ENCODE results near the gene ATP8B3. TPM values are rescaled to one million over a fixed set of nuclear protein-coding genes. Genes with fewer than 3 reads are reported as not detected.
A peak's percentile ranks its signal among the peaks of the same experiment; 100 is the strongest.

Gene ATP8B3
- total RNA-seq, 1 donor from 2014 or later, result 3.0 TPM

GRCh38 chr19:1774989-1775772 is 36.9 kb downstream of the ATP8B3 start:
- H3K27ac Mint-ChIP-seq (ENCODE audit: unreplicated experiment), result no peak overlapping the region
- no peaks in the 10 kb centered on the region for H3K79me2 ChIP-seq (ENCODE audit: insufficient read depth, low read length)
- FAIRE-seq, result no peak

GRCh38 chr19:1773184-1773583 is 38.9 kb downstream of the ATP8B3 start:
- Histone ChIP-seq H3K4me2 (ENCODE audit: low read length) (no peak overlapping the region), H3K4me1 (ENCODE audit: insufficient read depth, low read length) (no peaks in the 10 kb centered on the region), H3K9me3 (ENCODE audit: insufficient read depth, low read depth, low read length) (peaks cover 8% of the 10 kb centered on the region), H2AFZ (ENCODE audit: low read depth, low read length) (no peak overlapping the region), H3K4me3 (ENCODE audit: insufficient read depth, low read depth, low read length) (no peak overlapping the region), H3K36me3 (ENCODE audit: insufficient read depth, low read length) (no peaks in the 10 kb centered on the region), H3K79me2 (ENCODE audit: insufficient read depth, low read length) (no peaks in the 10 kb centered on the region), H3K9ac (ENCODE audit: low read length) (no peak overlapping the region), H3K27me3 (ENCODE audit: insufficient read depth, low read length) (peaks cover 32% of the 10 kb centered on the region), H4K20me1 (ENCODE audit: insufficient read depth, low read length) (no peaks in the 10 kb centered on the region), H3K27ac (ENCODE audit: low read depth, low read length) (no peak overlapping the region)
- Mint-ChIP-seq H3K9me3 (ENCODE audit: unreplicated experiment) (peaks cover 15% of the 10 kb centered on the region), H3K27ac (ENCODE audit: unreplicated experiment) (no peak overlapping the region), H3K36me3 (ENCODE audit: low read depth, unreplicated experiment) (no peaks in the 10 kb centered on the region), H3K4me3 (ENCODE audit: unreplicated experiment) (no peak overlapping the region), H3K27me3 (ENCODE audit: low read depth, unreplicated experiment) (peaks cover 61% of the 10 kb centered on the region), H3K4me1 (ENCODE audit: low read depth, unreplicated experiment) (no peaks in the 10 kb centered on the region)
- TF ChIP-seq EZH2 (IDR thresholded peaks at IDR 0.05; ENCODE audit: insufficient read depth, low read length), result no peak
- no peak for TF ChIP-seq CTCF (IDR thresholded peaks at IDR 0.05; ENCODE audit: insufficient read depth, low read depth, low read length)
- FAIRE-seq, result no peak
- DNase-seq (ENCODE audit: low read depth), result peak; percentile 82

More at GRCh38 chr19:1774989-1775772, 36.9 kb downstream of the ATP8B3 start:
- Histone ChIP-seq H3K36me3 (ENCODE audit: insufficient read depth, low read length) (no peaks in the 10 kb centered on the region), H3K4me2 (ENCODE audit: low read length) (no peak overlapping the region), H3K4me3 (ENCODE audit: insufficient read depth, low read depth, low read length) (no peak overlapping the region), H3K9ac (ENCODE audit: low read length) (no peak overlapping the region), H3K9me3 (ENCODE audit: insufficient read depth, low read depth, low read length) (peaks cover 8% of the 10 kb centered on the region), H3K27me3 (ENCODE audit: insufficient read depth, low read length) (peaks cover 44% of the 10 kb centered on the region), H3K4me1 (ENCODE audit: insufficient read depth, low read length) (no peaks in the 10 kb centered on the region), H2AFZ (ENCODE audit: low read depth, low read length) (no peak overlapping the region), H3K27ac (ENCODE audit: low read depth, low read length) (no peak overlapping the region), H4K20me1 (ENCODE audit: insufficient read depth, low read length) (no peaks in the 10 kb centered on the region)
- Mint-ChIP-seq H3K9me3 (ENCODE audit: unreplicated experiment) (peaks cover 15% of the 10 kb centered on the region), H3K4me3 (ENCODE audit: unreplicated experiment) (no peak overlapping the region), H3K27me3 (ENCODE audit: low read depth, unreplicated experiment) (peaks cover 62% of the 10 kb centered on the region), H3K36me3 (ENCODE audit: low read depth, unreplicated experiment) (no peaks in the 10 kb centered on the region), H3K4me1 (ENCODE audit: low read depth, unreplicated experiment) (no peaks in the 10 kb centered on the region)
- DNase-seq (ENCODE audit: low read depth), result no peak
- TF ChIP-seq EZH2 (IDR thresholded peaks at IDR 0.05; ENCODE audit: insufficient read depth, low read length) (peak; percentile 58), CTCF (IDR thresholded peaks at IDR 0.05; ENCODE audit: insufficient read depth, low read depth, low read length) (peak; percentile 17)
